GM10847 (cell line): Measurements from ENCODE around the gene MAP7.

Experiments
- POLR2A ChIP-seq: IDR thresholded peaks from 2 replicates; pipeline ENCODE4 v1.6.1; 2011; ENCODE audit not compliant: insufficient read length; ENCODE audit errors: extremely low read depth

Gene MAP7

GRCh38 chr6:136521427-136521826 lies 28.8 kb downstream of the MAP7 start:
- TF ChIP-seq POLR2A, result no peak

DNA sequence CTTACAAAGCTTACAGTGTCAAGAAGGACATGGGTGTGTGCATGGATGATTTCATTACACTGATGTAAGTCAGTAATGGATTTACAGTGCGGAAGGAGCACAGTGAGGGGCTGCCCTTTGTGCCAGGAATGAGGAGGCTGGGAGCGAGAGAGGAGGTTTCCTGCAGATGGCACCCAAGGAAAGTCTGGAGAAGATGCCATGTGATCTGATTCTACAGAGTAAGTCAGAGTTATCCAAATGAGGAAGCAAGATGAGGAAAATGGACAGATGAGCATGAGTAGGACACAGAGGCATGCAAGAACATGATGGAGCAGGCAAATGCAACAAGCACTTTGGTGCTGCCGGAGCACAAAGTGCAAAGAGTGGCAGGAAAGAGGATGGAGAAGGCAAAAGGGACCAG lies 29.7 kb downstream of the MAP7 start:
- TF ChIP-seq POLR2A, result no peak

- no peak for TF ChIP-seq POLR2A
These were observed 32.6 kb downstream of the MAP7 start for GRCh38 chr6:136517582-136517981.

DNA sequence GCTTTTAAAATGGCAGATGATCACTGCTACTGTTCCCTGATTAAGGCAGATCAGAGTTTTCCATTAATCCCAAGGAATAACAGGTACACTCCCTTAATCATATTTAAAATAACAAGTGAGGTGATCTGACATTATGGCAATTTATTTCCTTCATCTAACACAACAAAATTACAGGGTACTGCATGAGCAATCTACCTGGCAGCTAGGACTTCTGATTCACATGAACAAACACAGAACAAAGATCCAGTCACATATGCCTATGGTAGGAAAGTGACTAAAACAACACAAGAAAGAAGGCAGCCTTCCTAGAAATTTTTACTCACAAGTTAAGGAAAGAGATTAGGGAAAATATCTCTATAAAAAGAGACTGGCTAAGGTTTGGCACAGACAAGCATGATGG lies 33.2 kb downstream of the MAP7 start:
- no peak for TF ChIP-seq POLR2A

DNA sequence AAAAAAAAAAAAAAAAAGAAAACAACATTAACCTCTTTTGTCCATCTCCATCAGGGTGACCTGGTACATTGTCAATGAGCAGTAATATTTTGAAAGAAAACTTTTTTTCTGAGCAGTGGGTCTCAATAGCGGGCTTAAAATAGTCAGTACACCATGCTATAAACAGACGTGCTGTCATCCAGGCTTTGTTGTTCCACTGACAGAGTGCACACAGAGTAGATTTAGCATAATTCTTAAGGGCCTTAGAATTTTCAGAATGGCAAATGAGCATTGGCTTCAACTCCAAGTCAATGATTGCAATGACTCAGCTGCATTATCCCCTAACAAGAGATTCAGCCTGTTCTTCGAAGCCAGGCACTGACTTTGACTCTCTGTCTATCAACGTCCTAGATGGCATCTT lies 35.6 kb downstream of the MAP7 start:
- TF ChIP-seq POLR2A, result no peak

DNA sequence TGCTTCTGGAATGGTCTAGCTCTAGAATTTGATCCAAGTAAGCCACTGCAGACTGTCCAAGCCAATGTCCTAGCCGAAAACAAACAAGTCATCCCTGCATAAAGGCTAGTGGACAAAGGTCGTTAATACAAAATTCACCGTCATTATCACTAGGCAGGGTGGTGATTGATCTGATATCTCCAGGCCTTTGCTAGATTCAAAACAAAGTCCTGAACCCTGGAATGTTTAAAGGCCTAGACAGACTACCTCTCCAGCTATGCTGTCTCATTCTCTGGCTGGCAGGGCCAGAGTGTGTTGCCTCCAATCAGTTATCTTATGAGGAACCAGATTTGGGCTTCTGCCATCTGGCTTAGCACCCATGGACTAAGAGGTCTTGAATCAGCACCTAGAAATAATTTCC lies 38.3 kb downstream of the MAP7 start:
- no peak for TF ChIP-seq POLR2A

GRCh38 chr6:136511397-136511796 lies 38.8 kb downstream of the MAP7 start:
- TF ChIP-seq POLR2A, result no peak

DNA sequence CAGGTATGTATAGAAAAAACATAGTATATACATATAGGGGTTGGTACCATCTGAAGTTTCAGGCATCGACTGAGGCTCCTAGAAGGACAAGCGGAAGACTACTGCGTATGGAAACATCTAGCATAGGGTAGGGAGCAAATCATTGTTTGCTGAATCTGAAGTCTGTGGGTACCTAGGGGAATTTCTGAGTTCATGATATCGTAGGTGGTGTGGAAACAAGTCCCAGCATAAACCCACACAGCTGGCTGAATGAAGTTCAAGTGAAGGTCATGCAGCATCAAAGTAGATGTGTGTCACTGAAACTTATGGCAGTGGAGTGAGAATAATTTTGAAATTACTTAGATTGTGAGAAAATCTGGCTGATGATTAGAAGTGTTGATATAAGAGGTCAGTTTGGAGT lies 39.4 kb downstream of the MAP7 start:
- no peak for TF ChIP-seq POLR2A

DNA sequence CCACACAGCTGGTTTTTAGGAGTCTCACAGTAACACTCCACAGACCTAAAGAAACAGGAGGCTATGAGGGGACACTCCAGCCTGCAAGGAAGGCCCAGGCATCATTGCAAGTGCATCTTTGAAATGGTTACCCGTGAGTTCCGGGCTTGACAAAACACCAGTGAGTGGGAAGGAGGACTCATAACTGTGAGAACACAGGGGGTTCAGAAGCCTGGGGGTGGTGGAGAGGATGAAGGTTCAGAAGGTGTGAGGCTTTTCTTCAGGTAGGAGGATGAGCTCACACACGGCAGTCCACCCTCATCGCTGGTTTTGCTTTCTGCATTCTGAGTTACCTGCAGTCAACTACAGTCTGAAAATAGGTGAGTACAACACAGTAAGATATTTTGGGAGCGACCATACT lies 39.9 kb downstream of the MAP7 start:
- TF ChIP-seq POLR2A, result no peak

GRCh38 chr6:136508725-136509392 lies 41.4 kb downstream of the MAP7 start:
- no peak for TF ChIP-seq POLR2A

DNA sequence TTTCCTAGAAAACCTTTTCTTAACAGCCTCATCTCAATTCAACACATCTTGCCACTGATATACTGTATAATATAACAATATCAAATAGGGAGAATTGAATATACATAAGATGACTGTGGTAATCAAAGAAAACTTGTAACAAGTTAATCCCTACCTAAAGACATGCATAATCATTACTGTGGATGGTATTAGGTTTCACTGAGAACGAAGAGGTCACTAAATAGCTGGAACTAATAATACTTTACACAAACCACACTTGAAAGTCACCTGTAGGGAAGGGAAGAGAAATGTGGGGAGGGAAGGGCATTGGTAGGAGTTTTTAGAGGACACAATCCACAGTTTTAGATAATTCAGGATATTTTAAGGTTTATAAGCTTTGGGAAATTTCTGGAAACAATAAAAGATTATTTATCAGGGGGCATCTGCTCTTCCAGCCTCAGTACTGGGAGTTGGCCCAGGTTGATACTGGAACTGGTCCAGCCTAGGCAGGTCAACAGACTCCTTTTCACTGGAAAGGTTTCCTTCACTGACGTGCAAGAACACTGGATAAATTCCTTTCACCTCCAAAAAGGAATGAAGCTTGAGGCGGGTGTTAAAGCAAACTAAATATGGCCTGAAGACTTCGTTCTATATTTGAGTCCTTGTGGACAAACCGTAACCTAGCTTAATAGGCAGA lies 44.0 kb downstream of the MAP7 start:
- TF ChIP-seq POLR2A, result no peak

DNA sequence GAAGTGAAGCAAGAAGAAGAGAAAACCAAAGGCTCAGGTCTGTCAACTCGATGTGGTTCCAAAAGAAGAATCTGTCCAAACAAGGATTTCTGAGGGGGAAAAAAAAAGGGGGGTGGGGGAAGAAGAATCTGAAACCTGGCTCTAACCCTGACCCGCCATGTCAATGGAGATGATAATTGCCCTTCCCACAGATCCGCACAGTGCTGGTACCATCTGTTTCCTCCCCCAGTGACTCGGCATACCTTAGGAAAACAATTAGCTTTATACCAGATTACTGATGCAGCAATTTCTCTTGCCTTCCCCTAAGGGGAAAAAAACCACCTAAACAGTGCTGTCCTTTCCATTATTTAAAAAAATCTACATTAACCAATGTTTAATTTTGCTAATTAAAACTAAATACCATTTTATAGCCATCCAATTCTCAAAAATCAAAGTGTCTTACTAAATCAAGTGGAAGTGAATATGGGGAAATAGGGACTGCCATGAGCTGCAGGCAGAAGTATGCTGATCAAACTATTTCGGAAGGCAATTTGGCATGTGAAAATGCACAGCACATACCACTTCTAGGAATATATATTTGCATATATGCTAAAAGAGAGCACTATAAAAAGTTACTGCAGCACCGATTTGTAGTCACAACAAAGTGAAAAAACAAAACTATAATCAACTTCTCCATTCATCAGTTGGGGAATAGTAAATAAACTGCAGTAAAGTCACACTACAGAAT lies 46.8 kb downstream of the MAP7 start:
- no peak for TF ChIP-seq POLR2A

DNA sequence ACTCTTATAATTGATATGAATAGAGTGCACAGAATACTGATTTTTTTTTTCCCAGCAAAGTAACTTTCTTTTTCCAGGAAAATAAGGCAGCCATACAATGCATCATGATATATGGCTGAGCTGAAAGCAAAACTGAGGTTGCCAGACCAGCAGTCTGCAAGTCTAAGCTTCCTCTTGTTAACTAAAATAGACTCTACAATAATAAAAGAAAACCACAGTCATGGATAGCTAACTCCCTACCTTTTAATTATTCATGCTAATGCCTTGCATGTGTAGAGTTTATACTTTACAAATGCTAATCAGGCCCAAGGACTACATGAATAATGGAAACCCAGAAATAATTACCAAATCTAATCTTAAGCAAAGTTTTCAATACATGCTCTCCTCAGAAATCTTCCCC lies 47.4 kb downstream of the MAP7 start:
- no peak for TF ChIP-seq POLR2A

- TF ChIP-seq POLR2A, result no peak
These were observed 48.7 kb downstream of the MAP7 start for GRCh38 chr6:136501514-136501913.

- no peak for TF ChIP-seq POLR2A
These were observed 49.1 kb downstream of the MAP7 start for GRCh38 chr6:136501096-136501495.

DNA sequence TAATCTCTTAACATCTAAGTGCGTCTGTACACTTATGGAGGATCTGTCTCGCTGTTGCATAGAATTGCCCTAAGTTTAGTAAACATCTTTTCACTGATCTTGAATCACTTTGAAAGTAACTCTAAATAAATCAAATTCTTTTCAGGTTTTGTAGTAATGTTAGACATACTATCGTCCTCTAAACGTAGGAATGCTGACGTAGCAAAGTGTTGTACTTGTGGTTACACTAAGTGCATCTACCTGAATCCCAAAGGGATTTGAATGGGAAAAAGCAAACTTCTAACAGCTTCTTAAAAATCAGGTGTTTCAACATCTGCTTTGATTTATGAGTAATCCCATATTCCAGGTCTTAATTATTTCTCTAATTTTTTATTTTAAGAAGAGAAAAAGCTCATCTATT lies 49.8 kb downstream of the MAP7 start:
- TF ChIP-seq POLR2A, result no peak
